NCI-H2227 (cell line): ENCODE results near the gene KCTD16.

Experiments
- DNase-seq: peaks from one replicate; lab custom pipeline; 2025; ENCODE audit not compliant: unreplicated experiment; lab: John Stamatoyannopoulos, UW

KCTD16 gene

DNA sequence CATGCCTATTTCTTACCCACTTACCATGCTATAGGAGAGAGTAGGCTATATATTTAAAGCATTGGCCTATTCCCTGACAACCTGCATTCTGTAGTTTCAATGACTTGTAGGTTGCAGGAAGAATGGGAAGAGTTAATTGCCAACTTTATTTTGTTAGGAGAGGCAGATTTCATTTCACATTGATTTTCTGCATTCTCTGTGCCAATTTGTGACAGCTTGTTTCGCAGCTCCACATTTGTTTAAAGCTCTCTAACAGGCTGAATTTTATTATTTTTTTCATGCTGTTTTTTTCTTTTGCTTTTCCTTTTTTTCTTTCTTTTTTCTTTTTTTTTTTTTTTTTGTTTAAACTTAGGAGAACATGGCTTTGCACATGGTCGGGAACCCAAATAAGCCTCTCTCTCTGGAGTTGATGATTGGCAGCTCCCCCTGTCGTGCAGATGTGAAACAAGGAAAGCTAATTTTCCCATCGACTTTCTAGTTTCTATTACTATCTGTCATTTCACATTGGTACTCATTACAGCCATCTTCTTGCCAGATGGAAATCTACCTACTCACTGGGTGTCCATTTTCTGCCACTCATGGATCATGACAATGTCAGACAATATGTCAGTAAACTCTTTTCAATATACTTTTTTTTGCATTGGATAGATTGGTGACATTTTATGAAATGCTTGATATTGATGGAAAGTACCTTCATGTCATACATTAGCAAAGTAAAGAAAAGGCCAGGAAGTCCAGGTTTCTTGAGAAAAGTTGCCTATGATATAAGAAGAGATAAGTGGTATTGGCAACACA lies 223.2 kb downstream of the KCTD16 start:
- no peak for DNase-seq

DNA sequence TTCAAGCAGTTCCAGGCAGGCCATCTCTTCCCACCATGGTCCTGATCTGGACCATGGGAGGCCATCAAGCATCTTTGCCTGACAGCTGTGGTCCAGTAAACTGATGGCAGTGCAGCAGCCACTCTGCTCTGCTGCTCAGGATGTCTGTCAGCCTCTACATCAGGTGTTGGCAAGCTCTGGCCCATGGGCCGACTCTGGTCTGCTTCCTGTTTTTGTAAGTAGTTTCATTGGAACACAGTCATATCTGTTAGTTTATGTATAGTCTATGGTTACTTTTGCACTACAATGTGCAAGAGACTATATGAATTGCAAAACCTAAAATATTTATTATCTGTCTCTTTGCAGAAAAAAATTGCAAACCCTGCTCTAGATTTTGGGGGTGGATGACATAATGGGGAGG lies 225.0 kb downstream of the KCTD16 start:
- no peak for DNase-seq

DNA sequence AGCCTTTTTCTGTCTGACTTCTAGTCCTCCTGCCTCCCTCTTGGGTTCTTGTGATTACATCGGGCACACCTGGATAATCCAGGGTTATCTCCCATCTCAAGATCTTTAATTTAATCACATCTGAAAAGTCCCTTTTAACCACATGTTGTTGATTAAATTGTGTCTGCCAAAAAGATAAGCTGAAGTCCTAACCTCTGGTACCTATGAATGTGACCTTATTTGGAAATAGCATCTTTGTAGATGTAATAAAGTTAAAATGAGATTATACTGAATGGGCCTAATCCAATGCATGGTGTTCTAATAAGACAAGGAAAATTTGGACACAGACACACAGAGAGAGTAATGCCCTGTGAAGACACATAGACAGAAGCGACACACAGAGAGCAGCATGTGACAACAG lies 232.4 kb downstream of the KCTD16 start:
- DNase-seq = no peak

DNA sequence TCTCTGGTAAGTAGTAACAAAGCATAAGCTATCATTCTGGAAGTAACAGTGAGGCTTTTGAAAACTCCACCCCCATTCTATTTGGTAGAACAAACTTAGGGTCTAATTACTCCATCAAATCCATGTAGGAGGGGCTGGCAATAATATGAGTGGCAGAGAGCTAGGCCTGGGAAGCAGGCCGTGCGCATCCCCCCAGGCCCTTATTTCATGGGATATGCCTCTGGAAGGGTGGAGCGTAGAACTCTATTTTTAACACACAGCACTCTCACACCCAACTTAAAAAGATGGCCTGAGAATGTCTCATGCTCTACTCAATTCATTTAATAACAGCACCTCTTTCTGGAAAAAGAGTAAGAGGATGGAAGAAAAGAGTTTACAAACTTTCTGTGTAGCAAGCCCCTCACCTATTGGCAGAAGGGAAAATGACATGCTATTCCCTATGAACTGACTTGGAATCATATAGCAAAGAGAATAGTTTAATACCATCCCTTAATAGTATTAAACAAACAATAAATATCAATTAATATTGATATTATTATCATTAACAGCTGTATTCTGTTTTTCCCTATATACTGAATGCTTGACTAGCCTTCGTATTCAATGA lies 233.2 kb downstream of the KCTD16 start:
- no peak for DNase-seq

DNA sequence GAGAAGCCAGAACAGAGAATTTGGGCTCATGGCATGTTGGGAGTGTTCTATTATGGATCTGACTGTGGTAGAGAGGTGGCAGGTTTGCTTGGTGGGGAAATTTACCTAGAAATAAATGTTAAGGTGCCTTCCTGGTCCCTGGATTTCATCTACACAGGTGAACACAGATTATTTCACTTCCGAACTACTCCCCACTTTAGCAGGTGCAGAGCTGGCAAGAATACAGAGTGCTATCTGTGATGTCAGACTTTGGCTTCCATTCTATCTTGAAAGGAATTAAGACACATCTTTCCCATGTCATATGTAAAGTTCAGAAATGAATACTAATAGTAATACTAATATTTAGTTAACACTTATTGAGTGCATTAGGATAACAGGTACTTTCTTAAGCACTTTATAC lies 234.0 kb downstream of the KCTD16 start:
- DNase-seq = no peak

DNA sequence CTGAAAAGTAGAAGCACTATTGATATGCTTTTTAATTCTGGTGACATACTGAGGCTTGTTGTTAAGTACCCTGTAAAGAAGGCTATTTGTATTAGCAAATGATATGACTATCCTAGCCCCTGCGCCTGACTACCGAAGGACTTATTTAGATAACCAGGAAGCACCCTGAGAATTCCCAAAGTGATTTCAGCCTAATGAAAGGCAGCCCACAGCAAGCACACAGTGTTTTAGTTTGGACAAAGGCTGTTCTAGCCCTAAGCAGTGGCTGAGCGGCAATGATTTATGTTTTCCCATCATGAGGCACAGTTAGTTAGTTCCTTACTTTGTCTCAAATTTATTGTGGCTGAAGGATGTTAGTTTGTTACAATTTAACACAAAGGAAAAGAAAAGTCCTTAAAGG lies 235.3 kb downstream of the KCTD16 start:
- no peak for DNase-seq

DNA sequence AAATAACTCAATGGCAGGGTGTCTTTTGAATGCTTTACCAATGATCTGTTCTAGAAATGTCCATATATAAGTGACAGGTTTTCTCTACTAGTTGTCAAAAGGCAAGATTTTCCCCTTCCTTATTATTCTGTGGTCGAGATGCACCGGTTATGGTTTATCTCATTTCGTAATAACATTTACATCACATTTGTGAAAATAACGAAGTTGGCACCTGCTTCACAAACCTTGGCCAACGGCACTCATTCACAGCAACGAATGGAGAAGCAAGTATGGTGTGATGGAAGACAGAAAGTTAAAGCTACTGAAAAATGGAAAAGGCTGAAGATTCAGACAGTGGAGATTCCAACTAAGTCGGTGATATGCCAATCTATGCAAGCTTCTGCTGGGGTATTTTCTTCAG lies 235.8 kb downstream of the KCTD16 start:
- DNase-seq = no peak

DNA sequence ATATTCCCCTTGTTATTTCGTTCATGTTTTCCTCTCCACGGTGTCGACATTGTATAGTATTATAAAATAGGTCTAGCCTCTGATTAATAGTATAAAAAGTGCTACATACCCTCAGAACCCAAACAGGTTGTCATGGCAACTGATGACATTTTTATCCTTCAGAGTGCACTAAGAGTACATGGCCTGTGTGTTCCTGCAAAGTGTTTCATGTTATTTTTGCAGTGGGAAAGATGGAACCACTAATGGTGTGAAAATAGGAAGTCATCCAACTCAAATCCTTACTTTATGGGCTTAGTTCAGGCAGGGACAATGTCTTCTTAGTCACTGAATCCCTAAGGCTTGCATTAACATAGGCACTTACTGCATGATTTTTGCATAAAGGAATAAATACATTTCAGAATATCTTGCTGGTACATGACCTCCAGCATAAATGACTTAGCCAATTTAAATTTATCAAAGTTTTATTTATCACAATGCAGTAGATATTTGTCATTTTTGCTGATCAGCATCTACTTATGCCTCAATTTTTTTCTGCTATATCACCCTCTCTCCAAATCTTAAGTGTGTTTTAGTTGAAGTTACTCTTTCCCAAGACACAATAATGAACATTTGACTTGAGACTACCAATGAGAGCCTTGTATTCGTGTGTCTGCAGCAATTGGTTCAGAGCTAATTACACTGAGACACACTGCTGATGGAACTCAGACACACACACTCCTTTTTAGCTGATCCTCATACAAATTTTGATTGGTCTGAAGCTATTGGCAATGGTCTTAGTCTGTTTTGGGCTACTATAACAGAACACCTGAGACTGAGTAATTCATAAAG lies 243.7 kb downstream of the KCTD16 start:
- DNase-seq = no peak

DNA sequence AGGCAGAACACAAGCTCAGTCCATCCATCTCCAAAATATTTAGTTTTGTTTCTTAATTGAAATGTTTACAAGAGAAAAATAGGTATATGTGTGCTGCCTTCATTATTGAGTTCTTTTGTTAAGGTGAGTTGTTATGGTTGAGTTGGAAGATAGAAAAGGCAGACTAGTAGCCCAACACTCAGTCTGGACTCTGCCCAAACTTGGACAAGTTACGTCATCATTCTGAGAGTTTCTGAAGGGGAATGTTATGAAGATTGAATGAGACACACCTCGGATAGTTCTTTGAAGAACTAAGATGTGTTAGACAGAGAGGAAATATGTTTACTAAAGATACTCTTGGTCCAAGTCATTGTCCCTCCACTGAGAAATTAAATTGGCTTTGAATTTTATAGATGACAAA lies 245.5 kb downstream of the KCTD16 start:
- DNase-seq = no peak

DNA sequence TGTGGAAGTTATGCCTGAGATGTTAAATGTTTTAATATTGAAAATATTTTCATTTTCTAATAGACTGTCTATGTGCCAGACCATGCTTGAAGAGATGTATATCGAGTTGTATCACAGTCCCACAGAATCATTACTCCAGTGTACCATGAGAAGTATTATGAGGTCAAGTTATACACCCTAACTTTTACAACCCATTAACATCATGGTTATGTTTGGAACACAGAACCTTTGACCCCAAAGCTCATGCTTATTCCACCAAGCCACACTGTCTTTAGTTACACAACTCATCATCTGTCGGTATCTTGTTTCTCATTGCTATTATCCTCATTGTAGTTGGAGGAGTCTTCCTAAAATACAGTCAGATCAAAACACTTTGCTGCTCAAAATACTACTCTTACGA lies 248.0 kb downstream of the KCTD16 start:
- no peak for DNase-seq

DNA sequence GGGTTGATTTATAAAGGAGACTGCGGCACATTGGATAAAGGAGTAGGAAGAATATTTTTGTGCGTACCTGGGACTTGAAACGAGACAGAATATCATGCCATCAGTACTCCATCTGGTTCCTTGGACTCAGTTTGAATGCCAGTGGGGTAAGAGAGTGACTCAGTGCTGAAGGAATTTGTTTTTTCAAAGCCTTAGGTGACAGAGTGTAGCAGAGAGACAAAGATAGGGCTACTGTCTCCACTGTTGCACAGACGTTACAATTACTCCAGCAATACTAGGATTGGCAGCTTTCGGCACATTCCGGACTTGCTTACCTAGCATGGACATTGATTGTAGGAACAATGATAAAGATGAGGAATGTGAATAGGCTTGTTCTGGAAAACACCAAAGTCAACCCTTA lies 250.7 kb downstream of the KCTD16 start:
- no peak for DNase-seq

DNA sequence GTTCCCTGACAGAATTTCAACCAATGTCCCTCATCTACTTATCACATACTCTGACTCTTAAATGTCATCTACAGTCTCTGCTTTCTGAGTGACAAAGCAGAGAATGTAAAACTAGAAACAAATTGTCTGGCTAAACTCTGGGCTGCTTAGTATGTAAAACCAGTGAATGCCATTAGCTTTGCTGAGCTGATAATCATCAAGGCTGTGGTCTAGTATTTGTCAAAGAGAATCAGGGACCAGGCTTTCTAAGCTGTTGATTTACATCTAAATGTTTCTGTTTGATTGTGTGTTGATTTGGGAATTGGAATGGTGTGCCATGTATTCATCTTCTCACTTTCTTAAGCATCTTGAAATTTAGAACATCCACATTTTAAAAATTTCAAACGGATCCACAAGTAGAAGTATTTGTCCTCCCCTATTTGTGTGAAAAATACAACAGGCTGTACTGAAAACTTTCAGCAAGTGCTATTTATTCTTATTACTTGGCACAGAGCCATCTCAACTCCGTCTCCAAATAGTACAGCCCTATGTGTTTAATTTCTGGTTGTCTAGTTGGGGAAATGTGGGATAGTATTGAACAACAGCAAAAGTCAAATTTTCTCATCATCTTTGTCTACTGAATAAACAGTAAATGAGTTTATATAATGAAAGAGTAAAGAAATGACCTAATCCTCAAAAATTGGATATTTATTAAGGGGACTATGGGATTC lies 251.5 kb downstream of the KCTD16 start:
- DNase-seq = no peak

DNA sequence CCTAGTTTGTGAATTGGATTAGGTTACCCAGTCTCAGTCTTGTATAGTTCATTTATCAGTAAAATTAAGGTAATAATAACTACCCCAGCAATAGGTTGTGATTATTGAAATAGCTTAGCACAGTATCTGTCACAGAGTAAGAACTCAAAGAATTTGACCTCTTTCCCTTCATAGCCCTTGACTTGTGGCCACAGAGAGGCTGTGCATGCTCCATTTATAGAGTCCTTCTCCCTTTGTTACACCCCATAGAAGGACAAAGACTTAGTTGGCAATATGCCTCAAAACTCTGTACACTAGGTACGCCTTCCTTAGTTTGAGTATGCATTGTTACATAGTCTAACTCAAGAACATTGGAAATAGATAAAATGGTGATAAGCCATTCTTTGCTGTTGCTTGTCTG lies 257.2 kb downstream of the KCTD16 start:
- no peak for DNase-seq

DNA sequence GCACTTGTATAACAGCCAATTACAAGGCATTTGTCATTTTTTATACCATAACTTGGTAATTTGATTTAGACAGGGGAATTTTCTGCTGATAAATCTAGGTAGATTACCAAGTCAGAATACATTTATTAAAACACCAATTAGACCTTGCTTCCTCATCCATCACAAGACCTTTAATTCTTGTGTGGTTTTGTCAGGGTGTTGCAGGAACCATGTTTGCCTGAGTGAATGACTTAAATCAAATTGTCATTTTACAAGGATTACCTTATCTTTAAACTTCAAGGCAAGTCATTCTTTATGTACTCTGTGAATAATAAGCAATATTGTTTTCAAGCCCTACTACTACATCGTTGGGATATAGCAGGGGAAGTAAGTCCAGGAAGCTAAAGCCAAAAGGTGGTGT lies 257.7 kb downstream of the KCTD16 start:
- no peak for DNase-seq

DNA sequence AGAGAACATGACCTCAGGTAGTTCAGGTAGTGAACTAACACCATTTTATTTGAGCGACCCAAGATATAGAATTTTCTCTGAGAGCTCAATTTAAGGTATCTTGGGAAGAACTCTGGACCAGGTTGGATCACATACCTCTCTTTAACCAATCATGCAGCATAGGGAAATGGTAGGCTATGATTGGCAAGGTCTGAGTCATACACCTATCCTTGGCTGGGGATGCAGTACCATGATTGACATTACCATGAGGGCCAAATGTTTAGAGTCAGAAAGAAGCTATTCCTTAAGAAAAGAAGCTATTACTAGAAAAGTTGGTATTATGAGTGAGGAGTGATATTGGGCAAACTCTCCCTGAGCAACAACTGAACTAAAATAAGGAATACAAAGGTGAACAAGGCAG lies 258.7 kb downstream of the KCTD16 start:
- no peak for DNase-seq

DNA sequence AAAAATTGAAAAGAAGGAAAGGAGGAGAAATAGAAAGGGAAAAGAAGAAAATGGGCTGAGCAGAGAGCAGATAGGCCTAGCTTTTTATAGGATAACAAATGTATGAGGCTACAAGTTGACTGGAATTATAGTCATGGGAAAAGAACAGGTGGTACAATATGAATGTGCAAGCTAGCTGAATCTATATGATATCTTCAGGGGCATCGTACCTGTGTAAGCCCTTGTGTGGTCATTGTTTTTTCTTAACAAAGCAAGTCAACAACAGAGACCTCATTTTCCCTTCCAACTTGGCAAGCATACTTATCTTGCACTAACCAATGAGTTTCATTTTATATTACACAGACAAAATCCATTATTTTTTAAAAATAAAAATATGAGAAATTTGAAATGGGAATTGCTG lies 259.2 kb downstream of the KCTD16 start:
- no peak for DNase-seq

DNA sequence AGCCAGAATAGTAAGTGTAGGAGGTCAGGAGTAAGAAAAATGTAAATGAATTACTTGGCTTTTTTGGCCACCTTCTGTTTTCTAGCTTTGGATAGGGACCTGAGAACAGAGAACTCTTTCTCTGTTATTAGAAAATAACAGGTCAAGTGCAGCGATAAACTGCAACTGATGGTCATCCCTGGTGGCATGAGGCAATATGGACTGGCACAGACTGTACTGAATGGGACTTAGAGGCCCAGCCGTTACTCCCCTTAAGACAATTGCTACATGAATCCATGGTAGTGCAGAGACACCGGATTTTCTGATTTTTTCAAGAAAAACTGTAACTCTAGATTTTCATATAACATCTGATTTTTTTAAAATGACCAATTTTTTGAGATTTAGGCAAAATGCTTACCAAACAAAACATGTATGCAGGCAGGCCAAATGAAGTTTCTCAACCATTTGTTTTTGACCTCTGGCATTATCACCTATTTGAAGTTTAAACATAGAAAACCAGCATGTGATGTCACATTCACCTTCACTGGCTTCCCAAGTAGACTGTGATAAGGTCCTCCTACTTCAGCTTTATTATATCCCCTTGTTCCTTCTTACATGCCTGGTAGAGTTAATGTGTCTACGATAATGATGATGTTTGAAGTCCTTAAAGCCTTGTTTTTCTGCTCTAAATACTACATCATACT lies 262.6 kb downstream of the KCTD16 start:
- DNase-seq = no peak

DNA sequence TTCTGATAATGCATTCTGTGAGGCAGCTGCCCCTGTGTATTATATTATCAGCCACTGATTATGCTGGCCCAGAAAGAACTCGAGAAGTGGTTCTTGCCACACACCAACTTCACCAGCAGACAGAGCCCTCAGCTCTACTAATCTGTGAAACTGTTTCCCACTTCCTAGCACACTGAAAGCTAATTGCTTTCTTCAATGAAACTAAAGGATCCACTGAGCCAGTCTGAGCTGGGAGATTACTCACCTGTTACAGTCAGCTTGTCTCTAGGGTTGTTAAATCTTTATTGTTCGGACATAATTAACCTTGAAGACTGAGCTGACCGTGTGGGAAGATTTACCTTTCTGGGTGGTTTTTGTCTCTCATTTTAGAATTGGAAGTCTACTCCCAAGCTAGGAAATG lies 263.2 kb downstream of the KCTD16 start:
- DNase-seq = no peak

DNA sequence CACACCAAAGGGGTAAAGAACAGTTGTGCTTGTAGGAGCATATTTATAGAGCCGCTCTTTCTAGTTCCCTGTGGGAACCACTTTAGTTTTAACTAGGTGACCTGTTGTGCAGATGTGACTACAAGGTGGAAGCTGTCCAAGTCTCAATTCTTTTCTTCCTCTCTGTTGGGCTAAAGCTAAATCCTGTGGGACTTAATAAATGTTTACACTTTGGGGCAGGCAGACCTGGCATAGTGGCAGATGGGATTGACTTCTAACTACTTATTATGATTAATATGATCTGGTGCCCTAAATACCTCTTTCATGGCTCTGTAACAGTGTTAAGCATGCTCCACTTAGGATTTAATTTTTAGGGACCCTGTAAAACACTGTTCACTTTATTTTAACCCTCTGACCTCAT lies 265.3 kb downstream of the KCTD16 start:
- DNase-seq = peak; percentile 67

DNA sequence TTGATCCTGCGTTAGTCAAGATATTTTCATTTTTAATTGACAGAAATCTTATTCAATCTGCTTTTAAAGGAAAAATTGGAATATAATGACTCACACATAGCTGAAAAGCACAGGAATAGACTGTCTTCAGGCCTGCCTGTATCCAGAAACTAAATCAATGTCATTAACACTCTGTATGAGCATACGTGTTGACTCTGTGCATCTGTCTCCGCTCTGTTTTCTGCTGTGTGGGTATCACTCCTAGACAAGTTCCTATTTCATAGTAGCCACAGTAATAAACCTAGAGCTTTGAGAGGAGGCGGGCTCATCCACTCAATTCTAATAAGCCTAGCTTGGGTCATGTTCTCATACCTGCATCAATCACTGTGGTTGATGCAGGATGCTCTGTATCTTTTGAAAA lies 267.6 kb downstream of the KCTD16 start:
- no peak for DNase-seq

DNA sequence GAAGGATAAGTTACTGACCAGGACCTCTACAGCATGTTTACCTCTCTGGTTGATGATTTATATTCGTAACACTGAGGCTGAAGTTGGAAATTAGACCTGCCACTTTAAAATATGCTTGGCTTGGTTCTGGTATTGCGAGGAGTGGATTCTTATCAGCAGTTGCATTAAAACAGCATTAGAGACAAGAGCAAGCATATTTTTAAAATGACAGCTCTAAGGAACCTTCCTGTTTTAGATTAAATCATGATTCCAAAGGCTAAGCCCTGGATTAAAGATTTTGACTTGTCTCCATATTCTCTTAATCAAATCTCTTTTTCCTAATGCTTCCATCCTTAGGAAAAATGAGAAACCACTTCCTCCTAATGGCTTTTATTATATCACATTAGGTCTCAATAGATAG lies 277.8 kb downstream of the KCTD16 start:
- DNase-seq = no peak
